ENCODE data around the gene PGBD4. TPM values are rescaled to one million over a fixed set of nuclear protein-coding genes. Genes with fewer than 3 reads are reported as not detected.
"Not testable (repeated sequence)": the region's sequence is repeated elsewhere in the genome, so short reads cannot be mapped to it uniquely, and the experiment has no call there.

PGBD4 gene
- total RNA-seq, 1 experiment from 2014 or later = 2.5 TPM

GRCh38 chr15:34085746-34086145 is 16.1 kb upstream of the PGBD4 start:
- Histone ChIP-seq H3K9me3 (replicated peaks) (no peaks in the 10 kb centered on the region), H3K27ac (no peak overlapping the region), H3K27me3 (no peaks in the 10 kb centered on the region), H3K36me3 (peaks cover 44% of the 10 kb centered on the region), H3K4me1 (no peaks in the 10 kb centered on the region), H3K4me3 (no peak overlapping the region)
- DNase-seq = no peak

- Histone ChIP-seq H3K4me3 (no peak overlapping the region), H3K36me3 (peaks cover 13% of the 10 kb centered on the region), H3K27me3 (no peaks in the 10 kb centered on the region), H3K27ac (no peak overlapping the region), H3K9me3 (replicated peaks) (no peaks in the 10 kb centered on the region), H3K4me1 (peaks cover 5% of the 10 kb centered on the region; the same call in 1 of the 2 replicates)
- DNase-seq = no peak
Measured at GRCh38 chr15:34099914-34100313, 2.0 kb upstream of the PGBD4 start.

GRCh38 chr15:34102175-34102925 is 467 bp downstream of the PGBD4 start:
- Histone ChIP-seq H3K27me3 (no peaks in the 10 kb centered on the region), H3K9me3 (replicated peaks) (no peaks in the 10 kb centered on the region), H3K4me3 (peak overlapping the region; percentile 95), H3K36me3 (0 out of 2 replicates have a peak, but pooled peaks cover 5% of the 10 kb centered on the region), H3K4me1 (peaks cover 5% of the 10 kb centered on the region; the same call in 1 of the 2 replicates), H3K27ac (peak overlapping the region; percentile 72)
- DNase-seq = no peak

- no peak for DNase-seq
- Histone ChIP-seq H3K27ac (no peak overlapping the region), H3K36me3 (no peaks in the 10 kb centered on the region), H3K9me3 (replicated peaks) (no peaks in the 10 kb centered on the region), H3K4me1 (0 out of 2 replicates have a peak, but pooled peaks cover 5% of the 10 kb centered on the region), H3K27me3 (no peaks in the 10 kb centered on the region), H3K4me3 (no peak overlapping the region)
Measured at GRCh38 chr15:34106423-34106822, 4.5 kb downstream of the PGBD4 start.

- no peaks in the 10 kb centered on the region for H3K9me3 ChIP-seq (replicated peaks)
- H3K4me3 ChIP-seq = no peak overlapping the region
- no peaks in the 10 kb centered on the region for H3K27me3 ChIP-seq
- H3K36me3 ChIP-seq = no peaks in the 10 kb centered on the region
- H3K4me1 ChIP-seq = 0 out of 2 replicates have a peak, but pooled peaks cover 5% of the 10 kb centered on the region
- no peak overlapping the region for H3K27ac ChIP-seq
- no peak for DNase-seq
Measured at GRCh38 chr15:34107315-34107714, 5.4 kb downstream of the PGBD4 start.

GRCh38 chr15:34109797-34110663 is 8.1 kb downstream of the PGBD4 start:
- no peaks in the 10 kb centered on the region for H3K4me1 ChIP-seq
- H3K36me3 ChIP-seq = no peaks in the 10 kb centered on the region
- H3K27ac ChIP-seq = no peak overlapping the region
- H3K4me3 ChIP-seq = no peak overlapping the region
- peak in 1 of 2 experiments; percentile 57 for DNase-seq
- H3K27me3 ChIP-seq = no peaks in the 10 kb centered on the region
- H3K9me3 ChIP-seq (replicated peaks) = no peaks in the 10 kb centered on the region

GRCh38 chr15:34111488-34111887 is 9.6 kb downstream of the PGBD4 start:
- no peaks in the 10 kb centered on the region for H3K27me3 ChIP-seq
- no peak overlapping the region for H3K4me3 ChIP-seq
- no peak for DNase-seq
- peaks cover 2% of the 10 kb centered on the region; the same call in 1 of the 2 replicates for H3K4me1 ChIP-seq
- no peaks in the 10 kb centered on the region for H3K9me3 ChIP-seq (replicated peaks)
- H3K27ac ChIP-seq = no peak overlapping the region
- H3K36me3 ChIP-seq = no peaks in the 10 kb centered on the region

- H3K4me1 ChIP-seq = peaks cover 2% of the 10 kb centered on the region
- H3K27me3 ChIP-seq = no peaks in the 10 kb centered on the region
- H3K9me3 ChIP-seq (replicated peaks) = no peaks in the 10 kb centered on the region
- no peak overlapping the region for H3K27ac ChIP-seq
- DNase-seq = no peak
- H3K4me3 ChIP-seq = no peak overlapping the region
- H3K36me3 ChIP-seq = no peaks in the 10 kb centered on the region
Measured at GRCh38 chr15:34114215-34114614, 12.3 kb downstream of the PGBD4 start.

- Histone ChIP-seq H3K27me3 (no peaks in the 10 kb centered on the region), H3K27ac (no peak overlapping the region), H3K4me1 (peaks cover 2% of the 10 kb centered on the region), H3K36me3 (no peaks in the 10 kb centered on the region), H3K4me3 (no peak overlapping the region), H3K9me3 (replicated peaks) (no peaks in the 10 kb centered on the region)
- no peak for DNase-seq
Measured at GRCh38 chr15:34114739-34115138, 12.9 kb downstream of the PGBD4 start.

GRCh38 chr15:34116620-34117019 is 14.7 kb downstream of the PGBD4 start:
- H3K36me3 ChIP-seq = no peaks in the 10 kb centered on the region
- no peaks in the 10 kb centered on the region for H3K9me3 ChIP-seq (replicated peaks)
- peaks cover 2% of the 10 kb centered on the region for H3K4me1 ChIP-seq
- no peak overlapping the region for H3K4me3 ChIP-seq
- H3K27me3 ChIP-seq = no peaks in the 10 kb centered on the region
- H3K27ac ChIP-seq = no peak overlapping the region
- peak; percentile 17 to 31 for DNase-seq

- Histone ChIP-seq H3K27ac (no peak overlapping the region), H3K4me1 (peaks cover 6% of the 10 kb centered on the region), H3K4me3 (no peak overlapping the region), H3K9me3 (replicated peaks) (no peaks in the 10 kb centered on the region), H3K27me3 (no peaks in the 10 kb centered on the region), H3K36me3 (no peaks in the 10 kb centered on the region)
- peak; percentile 37 to 56 for DNase-seq
Measured at GRCh38 chr15:34119291-34119690, 17.4 kb downstream of the PGBD4 start.

- H3K4me3 ChIP-seq; H3K27ac ChIP-seq; H3K27me3 ChIP-seq; H3K9me3 ChIP-seq (replicated peaks); DNase-seq; H3K36me3 ChIP-seq: not testable (repeated sequence)
- peaks cover 12% of the 10 kb centered on the region for H3K4me1 ChIP-seq
Measured at GRCh38 chr15:34120420-34120819, 18.5 kb downstream of the PGBD4 start.

- H3K27ac ChIP-seq = not testable (repeated sequence)
Measured at GRCh38 chr15:34121786-34122185, 19.9 kb downstream of the PGBD4 start.

GRCh38 chr15:34122771-34123183 is 20.9 kb downstream of the PGBD4 start:
- Histone ChIP-seq H3K36me3 (no peaks in the 10 kb centered on the region), H3K27me3 (no peaks in the 10 kb centered on the region), H3K4me3 (peak overlapping the region; percentile 10; the same call in 1 of the 2 replicates), H3K9me3 (replicated peaks) (no peaks in the 10 kb centered on the region), H3K27ac (no peak overlapping the region), H3K4me1 (peaks cover 9% of the 10 kb centered on the region)
- DNase-seq = peak; percentile 51 to 58

More at GRCh38 chr15:34121786-34122185, 19.9 kb downstream of the PGBD4 start:
- not testable (repeated sequence) for H3K27me3 ChIP-seq; H3K4me3 ChIP-seq; H3K4me1 ChIP-seq; DNase-seq; H3K36me3 ChIP-seq; H3K9me3 ChIP-seq (replicated peaks)

- no peaks in the 10 kb centered on the region for H3K9me3 ChIP-seq (replicated peaks)
- peak in 1 of 2 experiments; percentile 53 for DNase-seq
- H3K4me3 ChIP-seq = no peak overlapping the region
- no peaks in the 10 kb centered on the region for H3K27me3 ChIP-seq
- H3K4me1 ChIP-seq = peaks cover 9% of the 10 kb centered on the region
- no peak overlapping the region for H3K27ac ChIP-seq
- no peaks in the 10 kb centered on the region for H3K36me3 ChIP-seq
Measured at GRCh38 chr15:34124651-34125050, 22.8 kb downstream of the PGBD4 start.

Measured in SJCRH30 (cell line).